ENCODE measurements around the gene VAPA.

The VAPA gene

GRCh38 chr18:9984080-9984479 lies 70.3 kb downstream of the VAPA start:
- DNase-seq = no peak

GRCh38 chr18:9985641-9986040 lies 71.8 kb downstream of the VAPA start:
- DNase-seq = no peak

- no peak for DNase-seq
These were observed 72.5 kb downstream of the VAPA start for GRCh38 chr18:9986156-9986930.

GRCh38 chr18:9987345-9987744 lies 73.5 kb downstream of the VAPA start:
- DNase-seq = no peak

- no peak for DNase-seq
These were observed 74.1 kb downstream of the VAPA start for GRCh38 chr18:9987931-9988330.

- DNase-seq = no peak
These were observed 74.8 kb downstream of the VAPA start for GRCh38 chr18:9988665-9989064.

- DNase-seq = no peak
These were observed 75.7 kb downstream of the VAPA start for GRCh38 chr18:9989481-9989880.

GRCh38 chr18:9991011-9992000 lies 77.5 kb downstream of the VAPA start:
- DNase-seq = no peak

- DNase-seq = no peak
These were observed 78.6 kb downstream of the VAPA start for GRCh38 chr18:9992300-9992972.

GRCh38 chr18:9992973-9993520 lies 79.2 kb downstream of the VAPA start:
- no peak for DNase-seq

GRCh38 chr18:9993521-9994025 lies 79.8 kb downstream of the VAPA start:
- no peak for DNase-seq

- no peak for DNase-seq
These were observed 80.3 kb downstream of the VAPA start for GRCh38 chr18:9994026-9994570.

- no peak for DNase-seq
These were observed 81.0 kb downstream of the VAPA start for GRCh38 chr18:9994701-9995235.

- DNase-seq = no peak
These were observed 81.8 kb downstream of the VAPA start for GRCh38 chr18:9995631-9996030.

GRCh38 chr18:9996094-9996493 lies 82.3 kb downstream of the VAPA start:
- DNase-seq = no peak

- DNase-seq = no peak
These were observed 83.9 kb downstream of the VAPA start for GRCh38 chr18:9997711-9998110.

GRCh38 chr18:9998330-9998729 lies 84.5 kb downstream of the VAPA start:
- no peak for DNase-seq

- no peak for DNase-seq
These were observed 88.5 kb downstream of the VAPA start for GRCh38 chr18:10002280-10002679.

GRCh38 chr18:10003281-10003680 lies 89.5 kb downstream of the VAPA start:
- no peak for DNase-seq

GRCh38 chr18:10003866-10004265 lies 90.0 kb downstream of the VAPA start:
- DNase-seq = no peak

- DNase-seq = no peak
These were observed 92.6 kb downstream of the VAPA start for GRCh38 chr18:10006311-10006893.

Data from activated CD4-positive, CD25-positive, alpha-beta regulatory T cell (primary cell).